Femur (tissue), 1 donor: ENCODE results near the gene DAAM1.
A peak's percentile ranks its signal among the peaks of the same experiment; 100 is the strongest.

Experiments
- DNase-seq: peaks from one replicate; pipeline ENCODE4 v3.0.0-alpha.2; 2017

The DAAM1 gene

GRCh38 chr14:59188461-59189090 lies at the start of gene DAAM1:
TSS of gene DAAM1 (plus strand) at chr14:59188667. CDS start at chr14:59263478, 74,811 bp downstream.
- peak; percentile 100 for DNase-seq

- no peak for DNase-seq
Measured at GRCh38 chr14:59139324-59139723, 49.1 kb upstream of the DAAM1 start.

- no peak for DNase-seq
Measured at GRCh38 chr14:59140106-59140843, 48.2 kb upstream of the DAAM1 start.

- DNase-seq, result no peak
Measured at GRCh38 chr14:59146484-59146883, 42.0 kb upstream of the DAAM1 start.

DNA sequence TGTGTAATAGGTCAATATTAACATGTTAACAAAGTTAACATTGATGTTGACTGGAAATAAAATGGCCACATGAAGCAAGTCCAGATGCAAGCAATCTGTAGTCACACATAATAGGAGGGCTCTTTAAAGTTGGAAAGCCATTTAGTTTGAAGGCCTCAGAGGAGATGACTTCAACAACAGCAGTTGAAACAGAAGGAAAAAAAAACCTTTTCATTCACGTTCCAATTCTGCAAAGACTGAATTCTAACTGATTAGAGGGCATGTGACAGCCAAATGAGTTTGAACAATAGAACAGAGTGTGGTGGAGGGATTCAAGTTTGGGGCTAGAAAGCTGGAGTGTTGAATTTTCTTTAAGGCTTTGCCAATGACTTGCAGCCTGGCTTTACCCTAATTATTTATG lies 41.5 kb upstream of the DAAM1 start:
- DNase-seq, result no peak

GRCh38 chr14:59148334-59148900 lies 40.0 kb upstream of the DAAM1 start:
- no peak for DNase-seq

DNA sequence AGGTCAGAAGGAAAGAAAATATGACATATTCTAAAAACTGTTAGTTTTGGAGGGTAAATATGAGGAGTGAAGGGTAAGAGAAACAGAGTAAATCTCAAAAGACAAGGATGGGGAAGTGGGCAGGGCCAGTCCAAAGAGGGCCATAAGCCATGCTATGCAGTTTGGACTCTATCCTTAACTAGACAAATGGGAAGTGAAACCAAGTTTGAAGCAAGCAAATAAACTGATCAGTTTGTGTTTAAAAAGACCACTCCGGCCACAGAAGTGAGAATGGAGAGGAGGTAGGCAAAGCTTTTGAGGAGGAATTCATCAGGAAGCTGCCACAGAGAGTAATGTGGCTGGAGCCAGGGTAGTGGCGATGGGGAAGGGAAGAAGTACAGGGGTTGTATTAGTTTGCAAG lies 37.5 kb upstream of the DAAM1 start:
- DNase-seq, result no peak

GRCh38 chr14:59154373-59154772 lies 34.1 kb upstream of the DAAM1 start:
- DNase-seq, result no peak

DNA sequence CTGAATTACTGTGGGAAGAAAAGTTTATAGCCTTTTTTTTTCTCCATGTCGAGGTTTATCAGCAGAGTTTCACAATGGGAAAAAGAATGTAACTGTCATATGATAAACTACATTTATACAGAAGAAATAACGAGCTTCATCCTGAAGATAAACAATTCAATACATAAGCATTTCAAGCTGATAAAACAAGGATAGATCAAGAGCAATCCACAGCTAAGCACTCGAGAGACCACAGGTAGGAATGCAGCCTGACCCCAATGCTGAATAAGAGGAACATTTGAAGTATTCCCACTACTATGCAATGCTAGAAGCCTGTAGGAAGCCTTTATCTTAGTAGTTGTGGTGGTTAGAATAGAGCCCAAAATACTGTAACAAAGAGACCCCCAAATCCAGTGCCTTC lies 32.6 kb upstream of the DAAM1 start:
- DNase-seq, result no peak

DNA sequence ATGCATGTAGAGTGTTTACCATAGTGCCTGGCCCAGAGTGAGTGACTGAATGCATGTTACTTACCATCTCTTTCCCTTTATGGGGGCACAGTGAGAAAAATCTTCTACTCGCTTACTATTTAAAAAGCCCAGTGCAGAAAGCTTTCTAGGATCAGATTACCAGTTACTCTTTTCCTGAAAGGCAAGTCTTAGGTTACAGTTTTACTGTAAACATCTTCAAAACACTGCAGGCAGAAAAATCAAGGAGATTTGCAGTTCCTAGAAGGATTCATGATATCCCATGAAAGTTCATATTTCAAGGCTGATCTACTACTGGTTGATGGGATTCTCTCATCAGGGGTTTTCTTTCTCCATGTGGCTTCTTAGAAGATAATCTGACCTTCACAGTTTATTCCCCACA lies 29.3 kb upstream of the DAAM1 start:
- no peak for DNase-seq

DNA sequence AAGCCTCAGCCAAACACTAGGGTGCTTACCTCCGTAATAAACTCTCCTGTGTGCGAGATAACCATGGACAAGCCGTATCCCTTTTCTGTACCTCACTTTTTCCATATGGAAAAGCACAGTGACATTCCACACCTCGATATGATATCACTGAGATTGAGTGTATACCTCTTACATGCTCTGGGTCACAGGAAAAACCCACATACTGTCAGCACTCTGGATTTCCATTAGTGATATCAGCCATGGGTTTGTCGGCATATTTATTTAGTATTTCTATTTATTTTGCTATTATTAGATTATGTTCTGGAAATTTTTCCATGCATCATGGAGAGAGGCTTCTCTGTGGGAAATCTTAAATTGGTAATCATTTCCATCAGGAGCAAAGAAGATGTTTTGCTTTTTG lies 28.0 kb upstream of the DAAM1 start:
- DNase-seq, result no peak

DNA sequence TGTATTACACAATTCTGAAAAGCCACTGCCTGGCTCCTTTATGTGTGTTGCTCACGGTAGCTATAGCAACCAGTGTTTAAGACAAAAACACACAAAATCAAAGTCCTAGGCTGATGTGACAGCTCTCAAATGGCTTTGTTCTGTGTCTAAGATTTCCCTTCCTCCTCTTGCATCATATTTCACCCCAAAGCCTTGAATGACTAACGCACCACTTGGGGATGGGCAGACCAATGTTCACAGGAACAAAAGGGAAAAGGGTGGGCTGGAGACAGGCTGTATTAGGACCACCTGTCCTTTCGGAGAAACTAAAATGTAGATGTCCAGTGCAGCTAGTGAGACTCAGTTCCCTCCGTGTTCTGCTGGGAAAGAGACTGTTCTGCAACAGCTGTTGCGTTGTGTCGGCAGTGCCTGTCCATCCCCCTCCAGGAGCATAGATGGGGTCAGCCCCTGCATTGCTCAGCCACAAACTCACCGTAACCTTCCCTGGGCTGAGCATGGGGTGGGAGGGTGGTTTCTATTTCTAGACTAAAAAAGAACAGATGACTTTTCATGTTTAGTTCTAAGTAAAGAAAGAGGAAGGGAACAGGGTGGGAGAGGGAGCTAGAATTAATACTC lies 26.8 kb upstream of the DAAM1 start:
- peak; percentile 48 for DNase-seq

- DNase-seq, result no peak
Measured at GRCh38 chr14:59166258-59166657, 22.2 kb upstream of the DAAM1 start.

GRCh38 chr14:59175404-59175803 lies 13.1 kb upstream of the DAAM1 start:
- DNase-seq, result no peak

DNA sequence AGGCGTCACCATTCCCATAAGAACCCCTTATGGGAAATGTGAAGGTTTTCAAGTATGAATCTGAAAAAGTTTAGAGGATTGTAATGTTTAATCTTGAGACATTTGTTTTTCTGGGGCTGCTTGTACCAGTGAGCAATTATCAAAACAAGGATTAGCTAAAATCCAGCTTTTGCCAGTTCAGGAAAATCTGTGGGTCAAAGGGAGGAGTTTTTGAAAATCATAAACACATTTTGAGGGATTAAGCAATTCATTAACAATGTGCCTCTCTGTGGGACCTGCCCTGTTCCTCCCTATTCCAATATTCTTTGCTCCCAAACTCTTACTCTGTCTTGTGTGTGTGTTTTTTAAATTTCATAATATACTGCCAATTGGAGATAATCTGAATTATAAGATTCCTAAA lies 11.7 kb upstream of the DAAM1 start:
- no peak for DNase-seq

DNA sequence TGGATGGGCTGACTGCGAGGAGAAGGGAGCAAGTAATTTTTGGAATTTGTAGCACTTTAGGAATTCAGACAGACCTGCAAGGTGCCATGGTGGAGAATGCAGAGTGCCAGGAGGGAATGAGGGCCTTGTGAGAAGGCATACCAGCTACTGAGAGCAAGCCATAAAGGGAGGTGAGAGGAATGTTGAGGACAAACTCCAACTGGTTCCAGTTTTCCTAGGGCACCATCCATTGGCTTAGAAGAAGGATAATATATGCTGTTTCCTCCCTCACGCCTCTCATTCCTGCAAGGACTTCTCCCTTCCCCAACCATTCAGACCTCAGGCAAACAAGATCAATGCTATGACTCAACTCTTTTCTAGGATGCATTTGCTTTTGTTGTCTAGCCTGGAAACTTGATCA lies 11.2 kb upstream of the DAAM1 start:
- DNase-seq, result no peak

DNA sequence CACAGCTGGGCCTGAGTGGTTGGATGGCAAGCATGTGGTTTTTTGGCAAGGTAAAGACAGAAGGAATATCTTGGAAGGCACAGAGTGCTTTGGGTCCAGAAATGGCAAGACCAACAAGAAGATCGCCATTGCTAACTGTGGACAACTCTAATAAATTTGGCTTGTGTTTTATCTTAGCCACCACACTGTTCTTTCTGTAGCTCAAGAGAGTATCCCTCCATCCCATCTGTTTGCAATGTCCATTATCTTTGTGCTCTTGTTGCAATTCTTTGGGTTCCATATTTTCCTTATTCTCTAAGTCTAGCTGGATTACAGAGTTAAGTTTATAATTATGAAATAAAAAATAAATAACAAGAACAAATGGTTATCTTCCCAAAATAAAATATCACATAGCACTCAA lies 6.7 kb upstream of the DAAM1 start:
- no peak for DNase-seq

- no peak for DNase-seq
Measured at GRCh38 chr14:59182641-59183040, 5.8 kb upstream of the DAAM1 start.

GRCh38 chr14:59183150-59183549 lies 5.3 kb upstream of the DAAM1 start:
- no peak for DNase-seq

- no peak for DNase-seq
Measured at GRCh38 chr14:59184396-59184795, 4.1 kb upstream of the DAAM1 start.

- DNase-seq, result no peak
Measured at GRCh38 chr14:59185676-59186075, 2.8 kb upstream of the DAAM1 start.

DNA sequence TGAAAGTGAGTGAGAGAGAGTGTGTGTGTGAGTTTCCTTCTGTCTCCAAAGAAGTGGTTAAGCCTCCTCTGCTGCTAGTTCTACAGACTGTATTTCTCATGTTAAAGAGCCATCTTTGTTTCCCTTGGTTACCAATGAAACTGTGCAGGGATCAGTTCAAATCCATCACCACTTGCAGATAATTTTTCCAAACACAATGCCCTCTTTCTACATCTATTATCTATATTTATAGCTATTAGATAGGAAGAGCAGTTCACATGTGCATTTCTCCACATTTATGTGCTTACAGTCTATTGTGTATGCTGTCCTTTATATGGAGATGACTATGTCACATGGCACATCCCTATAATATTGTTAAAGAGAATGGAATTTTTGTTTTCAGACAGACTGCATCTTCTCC lies 2.2 kb upstream of the DAAM1 start:
- no peak for DNase-seq

- no peak for DNase-seq
Measured at GRCh38 chr14:59187118-59187517, 1.3 kb upstream of the DAAM1 start.
